IgD-negative memory B cell (primary cell): ENCODE data around the gene DDX25. TPM values are rescaled to one million over a fixed set of nuclear protein-coding genes. Genes with fewer than 3 reads are reported as not detected.

Source experiments
- polyA plus RNA-seq: library from polyadenylated mRNA; unstranded; fragments of 300-500 nt; fragmentation: Illumina TruSeq; gene quantifications from one replicate; pipeline ENCODE4 v1.2.3, GENCODE V29; 2021

DDX25 gene
- polyA plus RNA-seq, 1 donor from 2014 or later = 0.08 TPM

Other genes with a start within 250 kb of the DDX25 start
- gene ACRV1, start 223.7 kb upstream of the DDX25 start, polyA plus RNA-seq = not detected
- gene PATE1, start 158.2 kb upstream of the DDX25 start, polyA plus RNA-seq = not detected
- gene PATE2, start 125.7 kb upstream of the DDX25 start, polyA plus RNA-seq = not detected
- not detected for gene PATE3, start 116.4 kb upstream of the DDX25 start, polyA plus RNA-seq
- gene PATE4, start 71.2 kb upstream of the DDX25 start, polyA plus RNA-seq = not detected
- 12.5 TPM for gene HYLS1, start 16.8 kb upstream of the DDX25 start, polyA plus RNA-seq
- 10.0 TPM for gene PUS3, start 1.3 kb upstream of the DDX25 start, polyA plus RNA-seq
- gene VSIG10L2, start 41.5 kb downstream of the DDX25 start, polyA plus RNA-seq = not detected
- gene CDON, start 158.4 kb downstream of the DDX25 start, polyA plus RNA-seq = not detected